GM19438 (cell line): ENCODE results near the gene NLGN1.
A peak's percentile ranks its signal among the peaks of the same experiment; 100 is the strongest.
"Not testable (repeated sequence)": the region's sequence is repeated elsewhere in the genome, so short reads cannot be mapped to it uniquely, and the experiment has no call there.

Source experiments
- ATAC-seq: cut with Tn5 transposase; IDR thresholded peaks from one replicate; pipeline ENCODE4 v1.9.1; 2021; ENCODE audit warnings: low read depth; ENCODE audit not compliant: unreplicated experiment

NLGN1 gene

GRCh38 chr3:173429076-173429475 is 31.5 kb downstream of the NLGN1 start:
- ATAC-seq, result no peak

DNA sequence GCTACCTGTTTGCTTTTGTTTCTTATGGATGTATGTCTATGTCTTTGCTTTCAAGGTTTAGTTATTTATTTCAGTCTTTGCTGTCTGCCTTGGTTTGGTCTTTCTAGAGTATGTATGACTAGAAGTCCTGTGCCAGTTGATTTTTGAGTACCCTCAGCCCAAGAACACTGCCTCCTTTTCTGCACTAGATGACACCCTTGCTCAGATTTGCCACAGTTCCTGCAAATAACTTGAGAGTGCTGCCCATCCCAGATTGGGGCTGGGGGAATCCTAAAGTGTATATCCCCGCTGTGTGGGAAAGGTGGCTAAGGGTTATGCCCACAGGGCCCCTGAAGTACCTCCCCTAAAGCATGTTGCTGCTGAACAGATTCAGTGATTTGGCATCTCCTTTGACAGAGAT is 32.0 kb downstream of the NLGN1 start:
- no peak for ATAC-seq

DNA sequence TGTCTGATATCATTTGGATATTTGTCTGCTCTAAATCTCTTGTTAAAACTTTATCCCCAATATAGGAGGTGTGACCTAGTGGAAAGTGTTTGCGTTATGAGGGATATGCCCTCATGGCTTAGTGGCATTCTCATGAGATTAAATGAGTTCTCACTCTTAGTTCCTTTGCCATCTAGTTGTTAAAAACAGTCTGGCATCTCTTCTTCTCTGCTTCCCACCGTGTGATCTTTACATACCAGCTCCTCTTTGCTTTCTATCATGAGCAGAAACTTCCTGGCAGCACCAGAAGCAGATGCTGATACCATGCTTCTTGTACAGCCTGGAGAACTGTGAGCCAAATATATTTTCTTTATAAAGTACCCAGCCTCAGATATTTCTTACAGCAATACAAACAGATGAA is 33.0 kb downstream of the NLGN1 start:
- no peak for ATAC-seq

GRCh38 chr3:173439004-173439403 is 41.5 kb downstream of the NLGN1 start:
- ATAC-seq, result no peak

GRCh38 chr3:173440514-173440913 is 43.0 kb downstream of the NLGN1 start:
- ATAC-seq, result no peak

- not testable (repeated sequence) for ATAC-seq
These were observed 54.0 kb downstream of the NLGN1 start for GRCh38 chr3:173451561-173451960.

GRCh38 chr3:173463250-173463649 is 65.7 kb downstream of the NLGN1 start:
- no peak for ATAC-seq

- ATAC-seq, result no peak
These were observed 67.6 kb downstream of the NLGN1 start for GRCh38 chr3:173465112-173465511.

- ATAC-seq, result no peak
These were observed 68.5 kb downstream of the NLGN1 start for GRCh38 chr3:173465898-173466678.

DNA sequence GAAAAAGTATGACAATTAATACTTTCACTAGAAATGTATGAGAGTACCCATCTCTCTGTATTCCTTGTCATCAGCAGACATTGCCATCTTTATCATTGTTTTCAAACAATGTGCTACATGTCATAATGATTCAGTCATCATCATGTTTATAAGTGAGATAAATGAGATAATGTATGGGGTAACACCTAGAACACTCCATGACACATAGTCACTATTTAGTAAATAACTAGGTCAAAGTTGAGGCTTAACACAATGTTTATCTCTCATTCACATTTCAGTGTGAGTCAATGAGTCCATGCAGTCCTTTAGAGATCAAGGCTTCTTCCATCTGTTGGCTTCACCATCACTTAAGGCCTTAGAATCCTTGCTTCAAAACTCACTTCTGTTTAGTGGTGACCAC is 70.0 kb downstream of the NLGN1 start:
- ATAC-seq, result no peak

GRCh38 chr3:173473237-173473636 is 75.7 kb downstream of the NLGN1 start:
- ATAC-seq, result no peak

DNA sequence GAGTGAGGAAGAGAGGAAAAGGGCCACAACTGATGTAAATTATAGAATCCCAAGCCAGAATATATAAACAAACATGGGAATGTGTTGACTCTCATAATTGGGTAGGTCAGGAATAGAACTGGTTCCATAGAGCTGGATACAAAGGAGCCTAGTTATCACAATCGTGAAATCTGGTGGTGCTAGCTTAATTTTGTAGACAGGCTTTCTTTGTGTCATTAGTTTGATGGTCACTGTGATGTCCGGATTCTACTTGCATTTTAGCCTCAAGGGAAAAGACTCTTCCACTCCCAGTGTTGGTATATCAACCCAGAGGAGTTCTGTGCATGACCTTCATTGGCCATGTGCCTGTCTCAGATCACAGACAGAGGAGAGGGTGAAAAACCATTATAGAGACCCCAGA is 81.8 kb downstream of the NLGN1 start:
- ATAC-seq, result no peak

DNA sequence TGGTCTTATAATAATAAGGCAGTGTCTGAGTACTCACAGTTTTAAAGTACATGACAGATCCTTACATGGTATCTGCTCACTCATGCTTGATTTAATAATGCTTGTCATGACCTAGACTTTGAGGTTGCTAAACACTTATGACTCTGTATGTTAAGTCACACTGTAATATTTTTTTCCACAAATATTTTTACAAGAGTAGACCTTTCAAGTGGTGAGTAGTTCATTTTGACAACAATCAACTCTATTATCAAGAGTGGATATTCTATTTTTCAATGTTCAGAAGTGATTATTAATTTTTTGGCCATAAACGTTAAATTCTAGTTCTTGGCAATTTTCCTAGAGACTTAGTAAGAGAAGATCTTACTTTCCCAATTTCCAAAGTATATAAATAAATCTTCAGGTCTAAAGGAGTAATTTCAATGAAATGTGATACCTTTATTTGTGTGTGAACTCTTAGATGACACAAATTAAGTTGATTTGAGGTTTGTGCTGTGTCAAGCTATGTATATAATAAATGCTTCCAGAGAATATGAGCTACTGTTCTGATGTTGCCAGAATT is 104.5 kb downstream of the NLGN1 start:
- ATAC-seq, result no peak

GRCh38 chr3:173502983-173503568 is 105.5 kb downstream of the NLGN1 start:
- no peak for ATAC-seq

DNA sequence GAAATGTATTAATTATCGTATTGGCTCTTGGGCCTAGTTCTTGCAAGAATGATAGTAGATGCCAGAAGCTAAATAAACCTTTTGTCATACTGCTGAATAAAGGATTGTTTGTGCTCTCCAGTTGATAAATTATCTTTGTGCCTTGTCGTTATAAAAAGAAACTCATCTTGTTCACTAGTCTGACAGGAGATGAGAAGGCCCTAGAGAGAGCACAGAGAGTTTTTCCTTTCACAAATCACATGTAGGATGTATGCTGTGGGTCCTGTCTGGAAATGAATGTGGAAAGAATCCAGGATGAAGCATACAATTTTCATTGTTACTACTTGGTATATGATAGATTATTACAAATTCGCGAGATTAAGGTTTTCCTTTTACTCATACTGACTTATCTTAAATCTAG is 113.0 kb downstream of the NLGN1 start:
- ATAC-seq, result no peak

DNA sequence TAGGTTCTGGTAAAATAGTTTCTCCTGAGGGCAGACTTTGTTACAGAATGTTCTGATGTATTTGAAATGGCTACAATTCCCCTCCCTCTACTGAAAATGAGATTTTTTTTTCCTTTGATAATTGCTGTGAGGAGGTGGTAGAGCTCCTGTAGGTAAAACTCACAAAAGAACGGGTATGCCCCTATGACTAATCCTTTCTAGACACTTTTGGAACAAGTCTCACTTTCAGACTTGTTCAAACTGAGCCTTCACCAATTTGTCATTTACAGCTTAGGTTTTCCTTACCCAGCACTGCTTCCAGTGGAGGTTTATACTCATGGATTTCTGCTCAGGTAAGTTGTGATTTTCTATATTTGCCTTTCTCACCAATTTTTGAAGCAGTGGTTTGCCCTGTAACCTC is 115.6 kb downstream of the NLGN1 start:
- no peak for ATAC-seq

DNA sequence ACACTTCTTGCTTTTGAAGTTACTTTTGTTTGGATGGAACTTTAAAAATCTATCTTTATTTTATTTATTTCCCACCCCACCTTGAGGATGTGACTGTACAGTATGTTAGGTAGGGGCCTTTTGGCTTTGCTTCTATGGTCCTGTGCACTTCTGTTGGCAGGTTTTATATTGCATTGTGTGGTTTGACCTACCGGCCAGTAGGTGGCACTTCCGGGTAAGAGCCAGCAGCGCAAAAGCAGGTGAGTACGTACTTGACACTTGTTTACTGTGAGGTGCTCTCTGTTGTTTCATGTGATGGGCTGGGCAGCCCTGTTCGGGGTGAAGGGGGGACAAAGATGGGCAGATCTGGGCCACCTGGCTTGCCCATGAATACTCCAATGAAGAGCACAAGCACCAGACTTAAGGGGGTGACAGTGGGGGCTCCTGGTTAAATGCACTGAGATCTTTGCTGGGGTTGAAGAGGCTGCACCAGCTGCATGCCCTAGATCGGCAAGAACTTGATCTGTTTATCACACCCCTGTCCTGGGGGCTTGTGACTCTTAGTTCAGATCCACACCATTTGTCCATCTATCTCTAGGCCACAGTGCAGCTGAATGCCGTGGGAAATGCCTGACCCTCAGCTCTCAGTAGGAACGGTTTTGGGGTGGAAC is 131.6 kb downstream of the NLGN1 start:
- ATAC-seq, result peak; percentile 93

DNA sequence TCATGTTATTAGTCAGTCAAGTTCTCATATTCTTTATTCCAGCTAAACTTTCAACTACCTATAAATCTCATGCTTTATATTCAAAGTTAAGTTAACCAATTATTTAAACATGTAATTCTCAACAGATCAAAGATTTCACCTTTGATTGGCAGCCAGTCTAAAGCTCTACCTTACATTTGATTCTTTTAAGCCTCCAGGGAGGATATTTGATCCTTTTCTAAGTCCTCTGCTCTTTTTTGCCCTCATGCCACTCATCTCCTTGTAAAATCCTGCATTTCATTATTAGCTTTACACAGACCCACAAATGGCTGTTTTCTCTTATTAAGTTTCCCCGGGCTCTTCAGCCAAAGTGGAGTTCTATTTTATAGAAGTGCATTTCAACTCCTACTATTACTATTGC is 134.1 kb downstream of the NLGN1 start:
- ATAC-seq, result no peak

DNA sequence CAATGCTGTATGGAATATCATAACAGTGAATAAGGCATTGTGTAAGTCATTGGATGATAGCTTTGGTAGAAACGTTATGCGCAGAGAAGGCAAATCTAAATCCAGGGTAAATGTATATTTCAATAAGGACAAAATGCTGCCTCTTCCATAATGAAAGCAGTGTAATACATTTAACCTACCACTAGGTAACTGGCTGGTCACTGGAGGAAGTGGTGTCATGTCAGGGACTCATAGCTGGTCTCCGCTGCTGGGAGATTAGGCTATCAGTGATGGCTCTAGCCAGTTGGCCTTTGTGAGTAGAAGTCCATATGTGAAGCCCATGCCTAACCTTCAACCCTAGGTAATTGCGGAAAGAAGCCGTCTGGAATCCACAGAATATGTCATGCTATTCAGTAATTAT is 140.9 kb downstream of the NLGN1 start:
- no peak for ATAC-seq

DNA sequence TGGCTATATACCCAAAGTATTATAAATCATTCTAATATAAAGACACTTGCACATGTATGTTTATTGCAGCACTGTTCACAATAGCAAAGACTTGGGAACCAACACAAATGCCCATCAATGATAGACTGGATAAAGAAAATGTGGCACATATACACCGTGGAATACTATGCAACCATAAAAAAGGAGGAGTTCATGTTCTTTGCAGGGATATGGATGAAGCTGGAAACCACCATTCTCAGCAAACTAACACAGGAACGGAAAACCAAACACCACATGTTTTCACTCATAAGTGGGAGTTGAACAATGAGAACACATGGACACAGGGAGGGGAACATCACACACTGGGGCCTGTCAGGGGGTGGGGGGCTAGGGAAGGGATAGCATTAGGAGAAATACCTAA is 148.0 kb downstream of the NLGN1 start:
- ATAC-seq, result not testable (repeated sequence)

GRCh38 chr3:173547070-173547469 is 149.5 kb downstream of the NLGN1 start:
- ATAC-seq, result no peak

GRCh38 chr3:173548261-173548660 is 150.7 kb downstream of the NLGN1 start:
- no peak for ATAC-seq
